HK-2 (cell line): Measurements from ENCODE around the gene SECTM1.

Source experiments
- DNase-seq: peaks from one replicate; pipeline ENCODE4 v3.0.0-alpha.2; 2018; ENCODE audit not compliant: unreplicated experiment

The SECTM1 gene

DNA sequence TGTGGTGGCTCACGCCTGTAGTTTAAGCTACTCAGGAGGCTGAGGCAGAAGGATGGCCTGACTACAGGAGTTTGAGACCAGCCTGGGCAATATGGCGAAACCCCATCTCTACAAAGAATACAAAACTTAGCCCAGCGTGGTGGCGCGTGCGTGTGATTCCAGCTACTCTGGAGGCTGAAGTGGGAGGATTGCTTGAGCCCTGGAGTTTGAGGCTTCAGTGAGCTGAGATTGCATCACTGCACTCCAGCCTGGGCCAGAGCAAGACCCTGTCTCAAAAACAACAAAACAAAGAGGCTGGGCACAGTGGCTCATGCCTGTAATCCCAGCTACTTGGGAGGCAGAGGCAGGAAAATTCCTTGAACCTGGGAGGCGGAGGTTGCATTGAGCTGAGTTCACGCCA, 53.0 kb downstream of the SECTM1 start:
- no peak for DNase-seq

DNA sequence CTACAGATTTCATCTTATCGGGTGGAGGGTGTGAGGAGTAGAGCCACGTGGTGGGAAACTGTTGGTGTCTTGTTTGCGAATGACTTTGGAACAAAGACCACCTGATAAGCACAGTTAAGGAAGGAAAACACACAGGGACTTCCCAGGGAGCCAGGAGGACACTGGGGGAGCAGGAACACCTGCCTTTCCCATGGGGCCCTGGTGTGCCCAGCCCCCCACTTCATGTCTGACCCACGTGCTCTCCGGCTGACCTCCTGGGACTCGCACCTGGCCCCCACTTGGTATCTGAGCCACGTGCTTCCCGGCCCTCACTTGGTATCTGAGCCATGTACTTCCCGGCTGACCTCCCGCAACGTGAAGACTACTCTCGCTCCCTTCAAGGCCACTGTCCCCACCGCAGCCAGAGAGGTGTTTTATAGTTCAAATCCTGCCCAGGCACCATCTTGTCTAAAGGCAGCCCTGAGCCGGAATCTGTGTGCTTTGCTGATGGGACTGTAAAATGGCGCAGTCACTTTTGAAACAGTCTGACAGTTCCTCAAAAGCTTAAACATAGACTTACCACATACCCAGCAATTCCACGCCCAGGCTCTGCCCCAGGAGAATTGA, 54.7 kb downstream of the SECTM1 start:
- no peak for DNase-seq

DNA sequence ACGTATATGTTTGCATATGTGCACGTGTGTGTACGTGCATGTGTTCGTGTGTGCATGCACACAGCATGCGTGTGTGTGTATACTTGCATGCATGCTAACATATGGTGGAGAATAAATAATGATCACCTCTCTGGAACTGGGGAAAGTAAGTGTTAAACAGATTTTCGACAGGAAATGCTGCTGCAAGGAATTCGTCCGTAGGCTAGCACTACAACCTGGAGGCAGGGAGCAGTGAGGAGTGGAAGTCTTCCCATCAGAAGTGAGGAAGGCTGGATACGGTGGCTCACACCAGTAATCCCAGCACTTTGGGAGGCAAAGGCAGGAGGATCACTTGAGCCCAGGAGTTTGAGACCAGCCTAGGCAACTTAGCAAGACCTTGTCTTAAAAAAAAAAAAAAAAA, 55.3 kb downstream of the SECTM1 start:
- DNase-seq: no peak

DNA sequence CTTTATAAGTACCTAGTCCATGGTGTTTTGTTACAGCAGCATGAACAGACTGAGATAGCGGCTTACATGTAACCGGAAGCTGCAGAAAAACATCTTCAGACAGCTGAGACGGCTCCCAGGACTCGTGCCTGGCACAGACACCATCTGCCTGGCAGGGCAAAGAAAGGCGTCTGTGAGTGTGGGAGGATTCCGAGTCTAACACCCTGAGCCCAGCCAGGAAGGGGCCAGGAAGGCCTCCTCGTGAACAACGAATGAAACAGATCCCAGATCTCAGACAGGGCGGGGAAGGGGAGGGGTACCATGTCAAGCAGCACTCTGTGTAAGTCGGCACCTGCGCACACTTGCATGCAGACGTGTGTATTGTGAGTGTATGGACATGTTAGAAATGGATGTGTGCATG, 55.7 kb downstream of the SECTM1 start:
- no peak for DNase-seq

DNA sequence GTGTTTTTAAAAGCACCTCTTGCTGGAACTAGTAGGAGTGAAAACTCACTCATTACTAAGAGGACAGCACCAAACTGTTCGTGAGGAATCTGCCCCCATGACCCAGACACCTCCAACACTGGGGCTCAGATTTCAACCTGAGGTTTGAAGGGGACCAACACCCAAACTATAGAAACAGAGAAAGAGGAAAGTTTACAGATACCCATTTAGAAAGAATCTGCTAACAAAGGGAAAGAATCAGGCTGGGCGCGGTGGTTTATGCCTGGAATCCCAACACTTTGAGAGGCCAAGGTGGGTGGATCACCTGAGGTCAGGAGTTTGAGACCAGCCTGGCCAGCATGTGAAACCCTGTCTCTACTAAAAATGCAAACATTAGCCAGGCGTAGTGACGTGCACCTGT, 56.6 kb downstream of the SECTM1 start:
- DNase-seq: no peak

DNA sequence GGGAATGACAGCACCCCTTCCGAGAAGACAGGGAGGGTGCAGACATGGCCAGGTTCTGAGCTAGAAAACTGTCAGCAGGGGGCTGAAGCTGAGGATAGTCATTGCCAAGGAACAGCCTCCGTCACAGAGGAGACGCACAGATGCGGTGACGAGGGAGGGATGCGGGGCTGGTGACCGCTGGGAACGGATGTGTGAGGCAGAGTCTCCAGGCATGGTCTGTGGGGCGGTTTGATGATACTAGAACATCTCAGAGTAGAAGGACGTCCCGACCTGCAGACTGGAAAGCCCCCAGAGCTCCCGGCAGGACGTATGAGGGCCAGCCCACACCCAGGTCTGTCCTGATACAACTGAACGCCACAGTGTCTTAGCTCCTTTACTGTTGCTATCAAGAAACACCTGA, 58.2 kb downstream of the SECTM1 start:
- DNase-seq: no peak

DNA sequence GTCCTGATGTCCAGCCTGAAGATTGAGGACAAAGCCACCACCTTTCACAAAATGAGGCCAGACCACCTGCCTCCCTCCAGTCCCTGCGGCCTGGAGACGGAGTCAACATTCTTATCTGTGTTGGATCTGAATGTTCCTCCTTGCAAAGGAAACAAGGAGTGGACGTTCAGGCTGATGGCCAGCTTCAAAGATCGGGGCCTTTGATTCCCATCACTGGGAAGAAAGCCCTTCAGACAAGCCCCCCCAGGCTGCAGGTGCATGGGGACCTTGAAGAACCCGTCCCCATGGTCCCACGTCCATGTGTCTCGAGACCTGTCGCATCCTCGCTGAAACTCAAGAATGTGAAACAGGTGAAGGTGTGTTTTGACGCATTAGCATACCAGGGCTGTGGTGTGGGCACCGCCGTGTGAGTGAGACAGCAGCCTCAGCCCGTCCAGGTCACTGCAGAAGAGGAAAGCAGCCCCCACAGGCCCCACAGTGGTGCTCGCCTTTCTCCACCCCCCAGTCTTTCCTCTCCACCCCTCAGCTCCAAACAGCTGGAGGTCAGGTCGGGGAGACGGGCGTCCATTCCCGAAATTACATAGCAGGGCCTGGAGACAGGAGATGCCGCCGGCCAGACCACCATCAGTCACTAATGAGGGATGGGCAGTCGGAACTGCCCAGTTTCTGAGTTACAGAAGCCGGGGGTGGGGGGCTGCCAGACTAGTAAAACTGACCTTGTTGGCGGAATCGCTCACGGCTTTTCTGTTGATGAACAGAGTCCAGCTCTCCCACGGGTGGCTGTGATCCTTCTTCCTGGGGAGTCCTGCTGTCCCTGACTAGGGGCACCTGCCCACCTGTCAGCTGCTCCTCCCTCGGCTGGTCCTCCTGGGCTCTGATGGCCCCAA, 59.2 kb downstream of the SECTM1 start:
- DNase-seq: no peak

DNA sequence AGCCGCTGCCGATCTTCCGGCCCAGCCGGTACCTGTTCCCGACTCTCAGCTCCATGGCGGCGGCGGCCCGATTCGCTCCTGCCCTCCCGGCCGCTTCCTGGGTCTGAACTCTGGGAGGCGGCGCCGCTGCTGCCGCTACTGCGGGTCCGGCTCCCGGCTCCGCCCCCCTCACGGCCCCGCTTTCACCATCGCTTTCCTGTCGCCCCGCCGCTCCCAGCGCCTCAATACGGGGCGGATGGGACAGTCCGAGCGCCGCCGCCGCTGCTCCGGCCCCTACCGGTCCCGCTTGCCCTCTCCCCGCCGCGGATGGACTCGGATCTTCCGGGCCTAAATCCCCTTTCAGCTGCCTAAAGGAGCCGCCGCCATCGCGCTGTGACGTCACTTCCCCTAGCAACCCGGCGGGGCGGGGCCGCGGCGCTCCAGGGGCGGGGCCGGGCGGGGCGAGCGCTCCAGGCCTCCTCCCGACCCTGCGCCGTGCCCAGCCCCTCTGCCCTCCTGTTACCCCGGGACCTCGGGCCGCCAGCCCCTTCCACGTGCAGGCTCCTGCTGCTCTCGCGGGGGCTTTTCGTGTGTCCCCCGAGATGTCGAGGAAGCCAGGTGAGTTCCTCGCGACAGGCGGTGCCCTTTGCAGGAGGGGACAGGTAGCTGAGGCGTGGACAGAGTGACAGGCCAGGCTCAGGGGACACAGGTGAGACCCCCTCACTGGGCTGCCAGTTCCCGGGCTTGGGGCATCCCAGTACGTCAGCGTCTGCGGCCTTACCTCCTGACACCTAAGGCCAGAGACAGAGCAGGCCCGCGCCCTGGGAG, 60.0 kb downstream of the SECTM1 start, which contains the start of gene CSNK1D:
Gene CSNK1D, minus strand, starts transcription at position 374 of the 807 bp plus-strand sequence. Its CDS starts 319 bp downstream, at position 55.
- DNase-seq: peak; percentile 89

DNA sequence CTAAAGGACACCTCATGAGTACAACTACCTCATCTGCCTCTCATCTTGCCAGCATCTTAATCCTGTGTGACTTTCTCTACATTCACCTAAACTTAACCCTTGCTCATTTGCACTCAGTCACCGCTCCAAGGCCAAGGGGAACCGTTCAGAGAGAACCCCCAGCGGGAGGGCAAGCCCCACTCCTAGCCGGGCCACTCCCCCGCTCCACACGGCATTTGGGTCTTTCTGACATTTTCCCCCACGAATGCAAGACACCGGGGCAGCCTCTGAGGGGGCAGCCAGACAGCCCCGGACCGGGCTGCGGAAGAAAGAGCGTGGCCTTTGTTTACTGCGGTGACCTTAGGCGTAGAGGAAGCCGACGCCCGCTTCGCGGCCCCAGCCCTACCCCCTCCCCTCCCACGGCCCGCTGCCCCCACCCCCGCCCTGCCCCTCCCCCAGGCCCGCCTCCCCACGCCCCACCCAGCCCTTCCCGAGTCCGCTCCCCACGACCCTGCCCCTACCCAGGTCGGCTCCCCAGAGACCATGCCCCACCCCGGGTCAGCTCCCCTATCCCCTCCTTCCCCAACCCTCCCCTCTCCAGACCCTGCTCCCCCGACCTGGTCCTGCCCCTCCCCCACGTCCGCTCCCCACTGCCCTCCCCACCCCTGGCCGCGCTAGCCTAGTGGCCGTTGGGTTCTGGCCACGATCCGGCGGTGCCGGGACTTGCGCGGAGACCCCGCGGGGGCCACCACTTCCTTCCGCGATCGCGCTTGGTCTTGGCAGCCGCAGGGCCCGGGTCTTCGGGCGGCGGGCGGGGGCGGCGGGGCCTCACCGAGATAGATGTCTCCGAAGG, 60.9 kb downstream of the SECTM1 start:
- DNase-seq: no peak

DNA sequence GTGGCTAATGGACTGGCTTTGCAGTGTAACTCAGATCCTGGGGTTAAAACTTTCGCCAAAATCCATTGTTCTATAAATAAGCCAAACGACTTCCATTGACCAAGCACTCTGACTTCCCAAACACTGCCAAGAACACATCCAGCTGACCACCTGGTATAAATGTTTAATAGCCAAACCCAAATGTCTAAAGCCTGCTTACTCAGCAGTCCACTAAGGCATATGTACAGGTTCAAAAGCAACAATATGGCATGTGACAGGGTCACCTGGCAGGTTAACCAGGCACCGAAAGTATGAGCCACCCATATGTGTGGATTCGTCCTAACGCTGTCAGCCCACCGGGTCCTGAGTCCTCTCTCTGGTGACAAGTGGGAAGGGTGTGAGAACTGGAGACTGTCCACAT, 62.2 kb downstream of the SECTM1 start:
- no peak for DNase-seq
